Type B pancreatic cell (in vitro differentiated cells): ENCODE measurements around the gene FBLN5. TPM values are rescaled to one million over a fixed set of nuclear protein-coding genes. Genes with fewer than 3 reads are reported as not detected.

ENCODE experiments used
- DNase-seq: peaks from one replicate; pipeline ENCODE4 v3.0.0; 2021; ENCODE audit warnings: mixed read lengths; ENCODE audit not compliant: unreplicated experiment; ENCODE audit errors: extremely low spot score
- H3K27ac Mint-ChIP-seq: 2 replicates; pipeline ENCODE4 v1.8.0; 2021; ENCODE audit warnings: mild to moderate bottlenecking, mixed read lengths
- H3K27me3 Mint-ChIP-seq: 2 replicates; pipeline ENCODE4 v1.8.0; 2021; ENCODE audit warnings: mixed read lengths
- H3K36me3 Mint-ChIP-seq: 2 replicates; pipeline ENCODE4 v1.8.0; 2021; ENCODE audit warnings: mixed read lengths
- H3K4me1 Mint-ChIP-seq: one replicate; pipeline ENCODE4 v1.8.0; 2021; ENCODE audit warnings: mixed read lengths; ENCODE audit not compliant: unreplicated experiment
- H3K4me3 Mint-ChIP-seq: 2 replicates; pipeline ENCODE4 v1.8.0; 2021; ENCODE audit warnings: mild to moderate bottlenecking, mixed read lengths
- H3K9me3 Mint-ChIP-seq: 2 replicates; pipeline ENCODE4 v1.8.0; 2021; ENCODE audit warnings: mixed read lengths
- CTCF ChIP-seq: fragments of 200-600 bp; sonication (generic); conservative IDR thresholded peaks from 2 replicates; pipeline ENCODE4 v1.5.0; 2021; ENCODE audit warnings: antibody characterized with exemption, mild to moderate bottlenecking
- total RNA-seq: library from RNA; stranded (reverse); gene quantifications from 2 replicates; pipeline ENCODE4 v1.2.1, GENCODE V29; 2021; ENCODE audit warnings: low replicate concordance

Gene FBLN5
- total RNA-seq, 1 donor from 2014 or later = 14.1 TPM

- Mint-ChIP-seq H3K9me3 (no peaks in the 10 kb centered on the region), H3K36me3 (no peaks in the 10 kb centered on the region)
- no peak for TF ChIP-seq CTCF
Measured at GRCh38 chr14:91883753-91884152, 63.7 kb downstream of the FBLN5 start.

GRCh38 chr14:91882776-91883175 lies 64.7 kb downstream of the FBLN5 start:
- DNase-seq = no peak
- no peaks in the 10 kb centered on the region for H3K4me1 Mint-ChIP-seq
- no peak overlapping the region for H3K27ac Mint-ChIP-seq
- no peaks in the 10 kb centered on the region for H3K27me3 Mint-ChIP-seq
- H3K9me3 Mint-ChIP-seq = no peaks in the 10 kb centered on the region
- H3K4me3 Mint-ChIP-seq = no peak overlapping the region
- TF ChIP-seq CTCF = no peak
- no peaks in the 10 kb centered on the region for H3K36me3 Mint-ChIP-seq

More at GRCh38 chr14:91883753-91884152, 63.7 kb downstream of the FBLN5 start:
- DNase-seq = no peak
- Mint-ChIP-seq H3K4me1 (no peaks in the 10 kb centered on the region), H3K4me3 (no peak overlapping the region), H3K27ac (no peak overlapping the region), H3K27me3 (no peaks in the 10 kb centered on the region)

GRCh38 chr14:91882369-91882768 lies 65.1 kb downstream of the FBLN5 start:
- Mint-ChIP-seq H3K27me3 (no peaks in the 10 kb centered on the region), H3K36me3 (no peaks in the 10 kb centered on the region), H3K4me3 (no peak overlapping the region), H3K4me1 (no peaks in the 10 kb centered on the region), H3K27ac (no peak overlapping the region), H3K9me3 (no peaks in the 10 kb centered on the region)
- DNase-seq = no peak
- TF ChIP-seq CTCF = no peak

- Mint-ChIP-seq H3K27ac (no peak overlapping the region), H3K27me3 (peaks cover 4% of the 10 kb centered on the region), H3K4me1 (no peaks in the 10 kb centered on the region), H3K36me3 (no peaks in the 10 kb centered on the region), H3K4me3 (no peak overlapping the region), H3K9me3 (no peaks in the 10 kb centered on the region)
- DNase-seq = no peak
- TF ChIP-seq CTCF = no peak
Measured at GRCh38 chr14:91879196-91879595, 68.3 kb downstream of the FBLN5 start.

- no peak overlapping the region for H3K27ac Mint-ChIP-seq
- no peak for TF ChIP-seq CTCF
- no peaks in the 10 kb centered on the region for H3K4me1 Mint-ChIP-seq
- H3K9me3 Mint-ChIP-seq = no peaks in the 10 kb centered on the region
- DNase-seq = no peak
- H3K27me3 Mint-ChIP-seq = peaks cover 4% of the 10 kb centered on the region
- no peak overlapping the region for H3K4me3 Mint-ChIP-seq
- H3K36me3 Mint-ChIP-seq = no peaks in the 10 kb centered on the region
Measured at GRCh38 chr14:91878274-91878673, 69.2 kb downstream of the FBLN5 start.

GRCh38 chr14:91877376-91877915 lies 70.0 kb downstream of the FBLN5 start:
- H3K4me1 Mint-ChIP-seq = no peaks in the 10 kb centered on the region
- TF ChIP-seq CTCF = no peak
- DNase-seq = no peak

More at GRCh38 chr14:91877376-91877915, 70.0 kb downstream of the FBLN5 start:
- peaks cover 6% of the 10 kb centered on the region for H3K27me3 Mint-ChIP-seq
- no peaks in the 10 kb centered on the region for H3K9me3 Mint-ChIP-seq
- no peaks in the 10 kb centered on the region for H3K36me3 Mint-ChIP-seq
- no peak overlapping the region for H3K4me3 Mint-ChIP-seq
- no peak overlapping the region for H3K27ac Mint-ChIP-seq
